Endodermal cell (in vitro differentiated cells): ENCODE measurements around the gene SRGAP1. TPM values are rescaled to one million over a fixed set of nuclear protein-coding genes. Genes with fewer than 3 reads are reported as not detected.

ENCODE experiments used
- DNase-seq: peaks from one replicate; pipeline ENCODE4 v3.0.0-alpha.2; 2017
- H3K27ac ChIP-seq: 2 replicates; pipeline ENCODE4 v1.5.1; 2013; ENCODE audit warnings: mild to moderate bottlenecking, low read depth, low read length, moderate library complexity
- H3K27me3 ChIP-seq: 2 replicates; pipeline ENCODE4 v1.6.1; 2013; ENCODE audit warnings: mild to moderate bottlenecking, low read length, moderate library complexity; ENCODE audit not compliant: insufficient read depth, control insufficient read depth, poor library complexity, severe bottlenecking
- H3K36me3 ChIP-seq: 2 replicates; pipeline ENCODE4 v1.7.0; 2013; ENCODE audit warnings: mild to moderate bottlenecking, low read length, moderate library complexity; ENCODE audit not compliant: control insufficient read depth, insufficient read depth
- H3K4me1 ChIP-seq: one replicate; pipeline ENCODE4 v1.7.0; 2013; ENCODE audit warnings: low read length; ENCODE audit not compliant: control insufficient read depth, insufficient read depth
- H3K4me3 ChIP-seq: 2 replicates; pipeline ENCODE4 v1.5.1; 2013; ENCODE audit warnings: mild to moderate bottlenecking, low read length, moderate library complexity
- H3K9ac ChIP-seq: 2 replicates; pipeline ENCODE4 v1.6.1; 2013; ENCODE audit warnings: mild to moderate bottlenecking, low read length, moderate library complexity; ENCODE audit not compliant: poor library complexity, severe bottlenecking; ENCODE audit errors: extremely low read depth
- H3K9me3 ChIP-seq: 2 replicates; pipeline ENCODE4 v1.6.1; 2013; ENCODE audit warnings: mild to moderate bottlenecking, low read length, moderate library complexity; ENCODE audit not compliant: control insufficient read depth
- H3K27ac Mint-ChIP-seq: 2 replicates; pipeline ENCODE4 v1.8.0; 2020; ENCODE audit warnings: mixed read lengths
- H3K27me3 Mint-ChIP-seq: 2 replicates; pipeline ENCODE4 v1.8.0; 2021; ENCODE audit warnings: mild to moderate bottlenecking, mixed read lengths; ENCODE audit not compliant: insufficient read depth
- H3K36me3 Mint-ChIP-seq: 2 replicates; pipeline ENCODE4 v1.8.0; 2020; ENCODE audit warnings: low read depth, mixed read lengths
- H3K4me1 Mint-ChIP-seq: 2 replicates; pipeline ENCODE4 v1.8.0; 2020; ENCODE audit warnings: mixed read lengths
- H3K4me3 Mint-ChIP-seq: 2 replicates; pipeline ENCODE4 v1.8.0; 2020; ENCODE audit warnings: mild to moderate bottlenecking, moderate library complexity, mixed read lengths
- H3K9me3 Mint-ChIP-seq: 2 replicates; pipeline ENCODE4 v1.8.0; 2020; ENCODE audit warnings: mild to moderate bottlenecking, mixed read lengths
- CTCF ChIP-seq: fragments of 200-600 bp; sonication (generic); conservative IDR thresholded peaks from 2 replicates; pipeline ENCODE4 v1.5.0; 2021; ENCODE audit warnings: antibody characterized with exemption, mild to moderate bottlenecking
- whole genome bisulfite sequencing, 2 experiments: methylation state at CpG; one replicate each; pipeline versions ENCODE4 v1.1.5 to v1.1.7; 2013; ENCODE audit warnings: missing lambda C conversion rate in 2 of 2, mixed read lengths in 1 of 2; ENCODE audit not compliant: insufficient coverage in 1 of 2, insufficient read length in 1 of 2; 5-methylcytosine and 5-hydroxymethylcytosine counted together
- total RNA-seq, 2 donors: library from RNA; stranded (reverse); fragmentation: NEBNext Ultra II Directional in 1 of 2; extraction: Animal tissue kit (Norgen Biotek cat#: 25700) in 1 of 2; gene quantifications; 2 replicates in 1 of 2; 3 replicates in 1 of 2; pipeline ENCODE4 v1.2.1, GENCODE V29; 2021

The SRGAP1 gene
- total RNA-seq, 2 donors from 2014 or later, result 10.6 to 13.4 TPM

GRCh38 chr12:63811755-63812154, 32.7 kb upstream of the SRGAP1 start:
- H3K4me1 Mint-ChIP-seq, result peaks cover 9% of the 10 kb centered on the region
- no peak overlapping the region for H3K9ac ChIP-seq
- H3K4me3 Mint-ChIP-seq, result no peak overlapping the region
- H3K27ac ChIP-seq, result no peak overlapping the region
- peaks cover 11% of the 10 kb centered on the region for H3K36me3 ChIP-seq
- no peaks in the 10 kb centered on the region for H3K4me1 ChIP-seq
- no peak overlapping the region for H3K4me3 ChIP-seq
- no peaks in the 10 kb centered on the region for H3K36me3 Mint-ChIP-seq
- H3K9me3 Mint-ChIP-seq, result no peaks in the 10 kb centered on the region
- 68 to 93% methylated on average over 2 of the region's 2 CpGs for WGBS, 2 experiments
- TF ChIP-seq CTCF, result no peak
- H3K27me3 Mint-ChIP-seq, result no peaks in the 10 kb centered on the region
- no peak overlapping the region for H3K27ac Mint-ChIP-seq
- no peaks in the 10 kb centered on the region for H3K27me3 ChIP-seq
- no peak for DNase-seq
- no peaks in the 10 kb centered on the region for H3K9me3 ChIP-seq

GRCh38 chr12:63814146-63814772, 30.2 kb upstream of the SRGAP1 start:
- no peak for TF ChIP-seq CTCF
- H3K4me3 Mint-ChIP-seq, result no peak overlapping the region
- H3K27ac Mint-ChIP-seq, result no peak overlapping the region
- no peaks in the 10 kb centered on the region for H3K36me3 ChIP-seq
- no peak for DNase-seq
- 76 to 97% methylated on average over 3 to 4 of the region's 4 CpGs for WGBS, 2 experiments
- peaks cover 9% of the 10 kb centered on the region for H3K4me1 Mint-ChIP-seq
- H3K27me3 Mint-ChIP-seq, result no peaks in the 10 kb centered on the region
- peaks cover 10% of the 10 kb centered on the region for H3K9me3 ChIP-seq
- no peak overlapping the region for H3K4me3 ChIP-seq
- no peaks in the 10 kb centered on the region for H3K4me1 ChIP-seq
- no peak overlapping the region for H3K9ac ChIP-seq
- H3K27me3 ChIP-seq, result no peaks in the 10 kb centered on the region
- H3K9me3 Mint-ChIP-seq, result peaks cover 7% of the 10 kb centered on the region
- no peak overlapping the region for H3K27ac ChIP-seq
- no peaks in the 10 kb centered on the region for H3K36me3 Mint-ChIP-seq

GRCh38 chr12:63815482-63815852, 29.0 kb upstream of the SRGAP1 start:
- Histone ChIP-seq H3K4me3 (no peak overlapping the region), H3K27ac (no peak overlapping the region), H3K4me1 (no peaks in the 10 kb centered on the region), H3K9me3 (peaks cover 18% of the 10 kb centered on the region), H3K9ac (no peak overlapping the region), H3K36me3 (no peaks in the 10 kb centered on the region), H3K27me3 (no peaks in the 10 kb centered on the region)
- H3K4me1 Mint-ChIP-seq, result peaks cover 9% of the 10 kb centered on the region
- no peak for TF ChIP-seq CTCF
- WGBS, 2 experiments, result 96% methylated on average over 2 of the region's 3 CpGs; no CpG with 5 or more reads in 1 of the 2 experiments
- H3K27me3 Mint-ChIP-seq, result no peaks in the 10 kb centered on the region
- no peak overlapping the region for H3K27ac Mint-ChIP-seq
- no peak overlapping the region for H3K4me3 Mint-ChIP-seq
- DNase-seq, result no peak
- no peaks in the 10 kb centered on the region for H3K36me3 Mint-ChIP-seq
- H3K9me3 Mint-ChIP-seq, result peaks cover 8% of the 10 kb centered on the region
